ENCODE measurements around the gene SMG6. TPM values are rescaled to one million over a fixed set of nuclear protein-coding genes. Genes with fewer than 3 reads are reported as not detected.

The SMG6 gene
- total RNA-seq, 1 donor from 2014 or later: 28.8 TPM

DNA sequence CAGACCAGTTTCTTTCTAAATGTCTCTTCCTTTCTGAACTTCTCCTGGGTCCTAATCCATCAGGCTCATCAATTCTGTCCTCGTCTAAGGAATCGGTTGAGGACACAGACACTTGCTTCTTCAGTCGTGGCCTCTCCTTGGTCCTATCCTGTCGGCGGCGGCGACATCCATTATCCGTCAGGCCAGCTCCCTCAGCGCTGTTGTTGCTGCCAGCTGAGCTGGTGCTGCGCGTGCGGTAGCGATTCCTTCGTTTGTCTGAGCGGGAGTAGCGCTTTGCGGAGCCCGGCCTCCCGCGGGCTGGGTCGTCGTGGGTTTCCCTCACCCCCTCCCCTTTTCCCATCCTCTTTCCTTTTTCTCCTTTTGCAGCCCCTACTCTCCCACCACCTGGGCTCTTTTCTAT, 3.8 kb downstream of the SMG6 start:
- TF ChIP-seq, protein P1, sequence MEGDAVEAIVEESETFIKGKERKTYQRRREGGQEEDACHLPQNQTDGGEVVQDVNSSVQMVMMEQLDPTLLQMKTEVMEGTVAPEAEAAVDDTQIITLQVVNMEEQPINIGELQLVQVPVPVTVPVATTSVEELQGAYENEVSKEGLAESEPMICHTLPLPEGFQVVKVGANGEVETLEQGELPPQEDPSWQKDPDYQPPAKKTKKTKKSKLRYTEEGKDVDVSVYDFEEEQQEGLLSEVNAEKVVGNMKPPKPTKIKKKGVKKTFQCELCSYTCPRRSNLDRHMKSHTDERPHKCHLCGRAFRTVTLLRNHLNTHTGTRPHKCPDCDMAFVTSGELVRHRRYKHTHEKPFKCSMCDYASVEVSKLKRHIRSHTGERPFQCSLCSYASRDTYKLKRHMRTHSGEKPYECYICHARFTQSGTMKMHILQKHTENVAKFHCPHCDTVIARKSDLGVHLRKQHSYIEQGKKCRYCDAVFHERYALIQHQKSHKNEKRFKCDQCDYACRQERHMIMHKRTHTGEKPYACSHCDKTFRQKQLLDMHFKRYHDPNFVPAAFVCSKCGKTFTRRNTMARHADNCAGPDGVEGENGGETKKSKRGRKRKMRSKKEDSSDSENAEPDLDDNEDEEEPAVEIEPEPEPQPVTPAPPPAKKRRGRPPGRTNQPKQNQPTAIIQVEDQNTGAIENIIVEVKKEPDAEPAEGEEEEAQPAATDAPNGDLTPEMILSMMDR (IDR thresholded peaks at IDR 0.05): no peak
- intact Hi-C loops (cut with DNase I): no loop called here

DNA sequence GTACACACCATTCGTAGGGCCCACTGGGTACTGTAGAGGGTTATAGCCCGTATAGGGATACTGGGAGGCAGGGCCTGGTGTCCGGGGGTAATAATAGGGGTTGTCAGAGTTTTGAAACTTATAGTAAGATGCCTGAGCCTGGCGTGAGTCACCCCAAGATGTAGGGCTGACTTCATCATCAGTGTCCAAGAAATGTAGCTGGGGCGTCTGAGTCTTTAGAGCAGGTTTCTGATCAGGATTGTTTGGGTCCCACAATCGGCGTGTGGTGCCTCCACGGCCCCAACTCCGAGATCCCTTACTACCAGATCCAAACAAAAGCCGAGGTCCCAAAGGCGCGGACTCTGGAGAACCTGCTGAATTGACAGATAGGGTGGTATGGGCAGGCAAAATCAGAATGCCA, 4.4 kb downstream of the SMG6 start:
- H3K36me3 ChIP-seq: peaks cover 46% of the 10 kb centered on the region
- TF ChIP-seq, protein P1 (IDR thresholded peaks at IDR 0.05): no peak
- intact Hi-C loops (cut with DNase I): no loop called here

More for the DNA sequence above, 3.8 kb downstream of the SMG6 start:
- Histone ChIP-seq H3K4me3 (no peak overlapping the region), H3K27me3 (no peaks in the 10 kb centered on the region), H3K4me1 (peaks cover 20% of the 10 kb centered on the region), H3K27ac (no peak overlapping the region), H3K36me3 (peaks cover 45% of the 10 kb centered on the region), H3K9me3 (no peaks in the 10 kb centered on the region)
- ATAC-seq (no peak), DNase-seq (no peak)

DNA sequence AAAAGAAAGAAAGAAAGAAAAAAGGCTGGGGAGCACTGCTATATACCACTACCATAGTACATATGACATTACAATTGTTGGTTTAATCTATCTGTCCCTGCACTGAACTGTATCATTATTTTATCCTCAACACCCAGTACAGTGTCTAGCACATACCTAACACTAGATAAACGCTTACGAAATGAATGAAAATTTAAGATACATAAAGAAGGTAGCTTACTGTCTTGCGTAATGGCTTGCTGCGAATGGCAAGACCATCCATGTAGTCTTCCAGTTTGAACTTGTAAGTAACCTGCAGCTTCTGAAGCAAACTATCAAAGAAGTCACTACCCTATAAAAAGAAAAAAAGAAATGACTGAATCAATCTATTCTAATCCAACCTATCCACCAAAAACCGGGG, 6.6 kb downstream of the SMG6 start:
- no peak for ATAC-seq
- DNase-seq: no peak
- intact Hi-C loops (cut with DNase I): no loop called here
- Histone ChIP-seq H3K27ac (no peak overlapping the region), H3K36me3 (peaks cover 67% of the 10 kb centered on the region), H3K9me3 (no peaks in the 10 kb centered on the region), H3K27me3 (no peaks in the 10 kb centered on the region), H3K4me1 (peaks cover 9% of the 10 kb centered on the region), H3K4me3 (no peak overlapping the region)
- TF ChIP-seq, protein P1 (IDR thresholded peaks at IDR 0.05): no peak

More for the DNA sequence above, 4.4 kb downstream of the SMG6 start:
- Histone ChIP-seq H3K4me3 (no peak overlapping the region), H3K27ac (no peak overlapping the region), H3K4me1 (peaks cover 15% of the 10 kb centered on the region), H3K9me3 (no peaks in the 10 kb centered on the region), H3K27me3 (no peaks in the 10 kb centered on the region)
- DNase-seq: no peak
- ATAC-seq: no peak

DNA sequence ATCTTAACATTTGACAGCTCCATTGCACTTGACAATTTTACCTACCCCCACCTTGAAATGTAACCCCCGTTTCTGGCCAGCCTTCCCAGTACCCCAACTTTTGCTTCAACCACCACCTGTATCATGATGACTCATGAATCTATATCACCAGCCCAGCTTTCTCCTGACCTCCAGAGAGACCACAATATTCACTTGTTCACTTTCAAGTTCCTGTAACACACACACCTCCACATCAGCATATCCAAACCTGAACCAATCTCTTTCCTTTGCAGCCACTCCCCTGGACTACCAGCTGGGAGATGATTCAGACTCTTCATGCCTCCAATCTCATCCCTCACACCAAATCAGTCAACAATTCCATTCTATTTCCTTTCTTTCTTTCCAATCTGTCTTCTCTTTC, 8.0 kb downstream of the SMG6 start:
- Histone ChIP-seq H3K36me3 (peaks cover 82% of the 10 kb centered on the region), H3K27me3 (no peaks in the 10 kb centered on the region), H3K4me3 (no peak overlapping the region), H3K27ac (no peak overlapping the region), H3K9me3 (no peaks in the 10 kb centered on the region), H3K4me1 (no peaks in the 10 kb centered on the region)
- ATAC-seq (no peak), DNase-seq (no peak)
- intact Hi-C loops (cut with DNase I): no loop called here
- TF ChIP-seq, protein P1 (IDR thresholded peaks at IDR 0.05): no peak

DNA sequence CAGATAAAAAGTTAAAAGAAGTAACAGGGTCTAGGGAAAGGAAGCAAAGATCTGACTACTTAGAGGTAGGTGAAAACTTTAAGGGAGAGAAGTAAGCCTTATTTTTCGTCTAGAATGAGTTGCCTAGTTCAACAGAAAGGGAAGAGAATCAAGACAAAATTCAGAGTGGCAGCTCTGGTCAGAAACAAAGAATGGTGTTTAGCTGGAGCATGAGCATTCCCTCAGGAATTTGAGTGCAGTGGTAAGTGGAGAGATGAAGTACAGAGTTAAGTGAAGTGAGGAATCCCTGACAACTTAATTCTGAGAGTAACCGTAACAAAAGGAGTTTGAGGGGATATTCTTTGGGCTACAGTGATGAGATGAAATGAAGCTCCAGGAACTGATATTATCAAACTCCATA, 11.5 kb downstream of the SMG6 start:
- TF ChIP-seq, protein P1 (IDR thresholded peaks at IDR 0.05): no peak
- no peaks in the 10 kb centered on the region for H3K4me1 ChIP-seq
- H3K27ac ChIP-seq: no peak overlapping the region
- intact Hi-C loops (cut with DNase I): no loop called here
- H3K9me3 ChIP-seq: no peaks in the 10 kb centered on the region
- H3K27me3 ChIP-seq: no peaks in the 10 kb centered on the region
- peaks cover 88% of the 10 kb centered on the region for H3K36me3 ChIP-seq
- no peak for DNase-seq
- no peak overlapping the region for H3K4me3 ChIP-seq
- peak; percentile 39 for ATAC-seq

DNA sequence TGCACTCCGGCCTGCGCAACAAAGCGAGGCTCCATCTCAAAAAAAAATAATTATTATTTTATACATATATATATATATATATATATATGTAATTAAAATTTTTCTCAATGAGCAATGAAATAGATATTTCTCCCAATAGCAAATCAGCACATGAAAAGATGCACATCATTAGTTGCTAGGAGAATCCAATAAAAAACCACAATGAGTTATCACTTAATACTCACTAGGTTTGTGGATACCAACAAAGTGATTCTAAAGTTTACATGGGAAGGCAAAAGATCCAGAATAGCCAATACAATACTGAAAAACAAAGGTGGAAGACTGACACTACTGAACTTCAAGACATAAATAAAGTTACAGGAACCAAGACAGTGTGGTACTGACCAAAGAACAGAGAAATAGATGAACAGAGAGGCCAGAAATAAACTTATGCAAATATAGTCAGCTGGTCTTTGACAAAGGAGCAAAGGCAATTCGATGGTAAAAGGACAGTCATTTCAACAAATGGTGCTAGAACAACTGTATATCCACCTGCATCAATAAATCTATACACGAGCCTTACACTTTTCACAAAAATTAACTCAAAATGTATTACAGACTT, 13.6 kb downstream of the SMG6 start:
- Histone ChIP-seq H3K9me3 (no peaks in the 10 kb centered on the region), H3K27me3 (no peaks in the 10 kb centered on the region), H3K27ac (no peak overlapping the region), H3K4me3 (no peak overlapping the region), H3K4me1 (no peaks in the 10 kb centered on the region), H3K36me3 (peaks cover 82% of the 10 kb centered on the region)
- TF ChIP-seq, protein P1 (IDR thresholded peaks at IDR 0.05): no peak
- intact Hi-C loops (cut with DNase I): no loop called here
- DNase-seq (no peak), ATAC-seq (no peak)
